Measurements from ENCODE around the gene SBNO2.
"Not testable (repeated sequence)": the region's sequence is repeated elsewhere in the genome, so short reads cannot be mapped to it uniquely, and the experiment has no call there.

SBNO2 gene

GRCh38 chr19:1119475-1120217, 54.4 kb downstream of the SBNO2 start:
- no peak for DNase-seq (ENCODE audit: low read depth, low spot score)

DNA sequence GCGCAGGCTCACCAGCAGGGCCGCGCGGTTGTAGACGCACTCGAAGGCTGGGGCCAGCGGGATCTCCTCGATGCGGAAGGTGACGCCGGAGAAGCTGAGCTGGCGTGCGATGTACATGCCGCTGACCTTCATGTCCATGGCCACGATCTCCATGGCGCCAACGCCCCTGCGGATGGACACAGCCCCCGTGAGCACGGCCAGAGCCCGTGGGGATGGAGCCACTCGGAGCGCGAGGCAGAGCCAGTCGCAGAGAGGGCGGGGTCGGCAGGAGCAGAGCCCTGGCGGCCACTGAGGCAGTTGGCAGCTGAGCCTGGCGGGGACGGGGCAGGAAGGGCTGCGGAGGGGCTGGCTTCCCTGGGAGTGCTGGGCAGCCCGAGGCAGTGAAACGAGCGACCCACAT, 55.1 kb downstream of the SBNO2 start:
- DNase-seq (ENCODE audit: low read depth, low spot score), result no peak

DNA sequence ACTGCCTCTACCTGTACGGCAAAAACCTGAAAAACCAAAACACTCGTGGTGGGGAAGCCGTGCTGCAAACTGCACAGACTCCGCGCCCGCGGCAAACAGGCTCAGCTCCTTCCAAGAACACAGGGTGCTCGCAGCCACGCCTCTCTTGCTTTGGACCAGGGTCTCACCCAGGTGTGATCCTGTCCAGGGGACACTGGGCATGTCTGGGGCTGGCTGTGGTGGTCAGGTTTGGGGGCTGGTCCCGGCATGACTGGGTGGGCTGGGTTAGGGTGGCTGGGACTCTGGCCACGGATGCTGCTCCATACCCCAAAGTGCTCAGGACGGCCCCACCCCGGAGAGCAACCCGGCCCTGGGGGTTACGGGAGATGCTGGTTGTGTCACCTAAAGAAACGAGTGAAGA, 56.4 kb downstream of the SBNO2 start:
- DNase-seq (ENCODE audit: low read depth, low spot score), result no peak

- no peak for DNase-seq (ENCODE audit: low read depth, low spot score)
These were observed 57.1 kb downstream of the SBNO2 start for GRCh38 chr19:1116726-1117581.

GRCh38 chr19:1115646-1116420, 58.2 kb downstream of the SBNO2 start:
- DNase-seq (ENCODE audit: low read depth, low spot score), result no peak

DNA sequence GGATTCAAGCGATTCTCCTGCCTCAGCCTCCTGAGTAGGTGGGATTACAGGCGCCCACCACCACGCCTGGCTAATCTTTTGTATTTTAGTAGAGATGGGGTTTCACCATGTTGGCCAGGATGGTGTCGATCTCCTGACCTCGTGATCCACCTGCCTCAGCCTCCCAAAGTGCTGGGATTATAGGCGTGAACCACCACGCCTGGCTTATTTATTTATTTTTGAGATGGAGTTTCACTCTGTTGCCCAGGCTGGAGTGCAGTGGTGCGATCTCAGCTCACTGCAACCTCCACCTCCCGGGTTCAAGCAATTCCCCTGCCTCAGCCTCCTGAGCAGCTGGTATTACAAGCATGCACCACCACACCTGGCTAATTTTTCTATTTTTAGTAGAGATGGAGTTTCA, 59.3 kb downstream of the SBNO2 start:
- DNase-seq (ENCODE audit: low read depth, low spot score), result not testable (repeated sequence)

- no peak for DNase-seq (ENCODE audit: low read depth, low spot score)
These were observed 60.0 kb downstream of the SBNO2 start for GRCh38 chr19:1113986-1114483.

- peak; percentile 89 for DNase-seq (ENCODE audit: low read depth, low spot score)
These were observed 60.8 kb downstream of the SBNO2 start for GRCh38 chr19:1113030-1113985.

GRCh38 chr19:1112268-1113029, 61.6 kb downstream of the SBNO2 start:
- DNase-seq (ENCODE audit: low read depth, low spot score), result no peak

GRCh38 chr19:1111641-1112267, 62.3 kb downstream of the SBNO2 start:
- no peak for DNase-seq (ENCODE audit: low read depth, low spot score)

GRCh38 chr19:1110809-1111640, 63.0 kb downstream of the SBNO2 start:
- no peak for DNase-seq (ENCODE audit: low read depth, low spot score)

DNA sequence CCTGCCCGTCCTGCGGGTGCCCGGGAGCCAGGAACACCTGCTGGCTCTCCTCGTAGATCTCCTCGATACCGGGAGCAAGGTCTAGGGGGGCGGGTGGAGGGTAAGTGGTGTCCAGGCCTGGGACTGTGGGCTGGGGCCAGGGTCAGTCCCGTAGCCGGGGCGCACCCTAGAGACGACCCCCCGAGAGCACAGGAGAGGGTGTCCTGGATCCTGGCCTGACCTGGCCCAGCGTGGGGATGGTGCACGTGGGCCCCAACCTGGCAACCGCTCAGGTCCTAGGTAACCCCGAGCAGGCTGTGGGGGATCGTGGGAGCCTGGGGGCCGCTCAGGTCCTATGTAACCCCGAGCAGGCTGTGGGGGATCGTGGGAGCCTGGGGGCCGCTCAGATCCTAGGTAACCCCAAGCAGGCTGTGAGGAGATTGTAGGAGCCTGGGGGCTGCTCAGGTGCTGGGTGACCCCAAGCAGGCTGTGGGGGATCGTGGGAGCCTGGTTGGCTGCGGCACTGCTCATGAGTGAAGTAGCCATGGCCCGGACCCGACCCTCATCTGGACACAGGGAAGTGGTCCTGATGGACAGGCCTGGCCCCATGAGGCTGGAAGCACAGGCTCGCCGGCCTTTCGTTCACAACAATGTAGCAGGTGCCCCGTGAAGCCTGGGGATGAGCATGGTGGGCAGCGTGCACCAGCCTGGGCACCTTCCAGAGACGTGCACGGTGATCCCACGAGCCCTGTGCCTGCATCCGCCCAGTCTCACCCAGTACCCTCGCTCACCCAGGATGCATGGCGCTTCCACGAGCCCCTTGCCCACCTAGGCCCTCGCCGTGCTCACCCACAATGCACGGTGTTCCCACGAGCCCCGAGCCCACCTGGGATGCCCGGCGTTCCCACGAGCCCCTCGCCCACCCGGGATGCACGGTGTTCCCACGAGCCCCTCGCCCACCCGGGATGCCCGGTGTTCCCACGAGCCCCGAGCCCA, 64.1 kb downstream of the SBNO2 start:
- DNase-seq (ENCODE audit: low read depth, low spot score), result no peak

- no peak for DNase-seq (ENCODE audit: low read depth, low spot score)
These were observed 65.0 kb downstream of the SBNO2 start for GRCh38 chr19:1109032-1109551.

GRCh38 chr19:1108291-1109031, 65.6 kb downstream of the SBNO2 start:
- no peak for DNase-seq (ENCODE audit: low read depth, low spot score)

DNA sequence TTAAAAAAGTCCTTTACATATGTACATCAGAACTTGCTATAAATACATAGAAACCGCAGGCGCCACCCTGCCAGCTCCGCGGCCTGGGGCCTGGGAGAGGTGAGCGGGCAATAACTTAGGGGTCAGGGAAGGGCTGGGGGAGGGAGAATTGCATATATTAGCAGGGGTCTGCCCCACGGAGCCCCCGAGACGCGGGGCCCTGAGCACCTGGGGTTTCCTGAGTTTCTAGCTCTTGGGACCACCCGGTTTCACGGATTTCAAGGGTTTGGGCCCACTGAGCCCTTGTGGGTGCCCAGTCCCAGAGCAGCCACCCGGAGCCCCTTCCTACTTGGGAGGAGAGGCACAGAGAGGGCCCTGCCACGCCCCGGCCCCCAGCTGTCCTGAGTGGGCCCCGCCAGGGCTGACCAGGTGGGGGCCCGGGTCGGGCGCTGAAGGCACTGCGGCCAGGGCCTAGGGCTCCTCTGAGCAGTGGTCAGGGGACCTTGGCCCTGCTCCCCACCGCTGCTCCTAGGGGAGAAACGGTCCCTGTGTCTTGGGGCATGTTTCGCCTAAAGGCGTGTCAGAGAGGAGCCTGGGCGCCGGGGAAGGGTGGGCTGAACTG, 66.3 kb downstream of the SBNO2 start:
- no peak for DNase-seq (ENCODE audit: low read depth, low spot score)
